ENCODE results near the gene MCOLN1. TPM values are rescaled to one million over a fixed set of nuclear protein-coding genes. Genes with fewer than 3 reads are reported as not detected.

MCOLN1 gene
- total and polyA plus RNA-seq, 8 donors = 13.0 to 76.6 (median 15.3) TPM

DNA sequence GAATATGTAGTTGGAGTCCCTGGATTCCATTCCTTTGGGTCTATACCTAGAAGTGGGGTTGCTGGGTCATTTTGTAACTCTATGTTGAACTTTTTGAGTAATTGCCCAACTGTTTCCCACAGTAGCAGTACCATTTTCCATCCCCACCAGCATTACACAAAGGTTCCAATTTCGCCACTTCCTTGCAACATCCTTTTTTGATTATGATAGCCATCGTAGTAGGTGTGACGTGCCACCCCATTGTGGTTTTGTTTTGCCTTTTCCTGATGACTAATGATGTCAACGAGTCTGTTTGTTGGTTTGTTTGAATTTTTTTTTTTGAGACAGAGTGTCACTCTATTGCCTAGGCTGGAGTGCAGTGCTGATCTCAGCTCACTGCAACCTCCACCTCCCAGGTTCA, 30.3 kb upstream of the MCOLN1 start:
- no peak overlapping the region for H3K4me3 ChIP-seq
- H3K27me3 ChIP-seq = no peaks in the 10 kb centered on the region
- peak overlapping the region; percentile 36 to 90 for H3K27ac ChIP-seq
- no peaks in the 10 kb centered on the region for H3K9me3 ChIP-seq
- no peaks in the 10 kb centered on the region for H3K36me3 ChIP-seq
- TF ChIP-seq, protein P1, sequence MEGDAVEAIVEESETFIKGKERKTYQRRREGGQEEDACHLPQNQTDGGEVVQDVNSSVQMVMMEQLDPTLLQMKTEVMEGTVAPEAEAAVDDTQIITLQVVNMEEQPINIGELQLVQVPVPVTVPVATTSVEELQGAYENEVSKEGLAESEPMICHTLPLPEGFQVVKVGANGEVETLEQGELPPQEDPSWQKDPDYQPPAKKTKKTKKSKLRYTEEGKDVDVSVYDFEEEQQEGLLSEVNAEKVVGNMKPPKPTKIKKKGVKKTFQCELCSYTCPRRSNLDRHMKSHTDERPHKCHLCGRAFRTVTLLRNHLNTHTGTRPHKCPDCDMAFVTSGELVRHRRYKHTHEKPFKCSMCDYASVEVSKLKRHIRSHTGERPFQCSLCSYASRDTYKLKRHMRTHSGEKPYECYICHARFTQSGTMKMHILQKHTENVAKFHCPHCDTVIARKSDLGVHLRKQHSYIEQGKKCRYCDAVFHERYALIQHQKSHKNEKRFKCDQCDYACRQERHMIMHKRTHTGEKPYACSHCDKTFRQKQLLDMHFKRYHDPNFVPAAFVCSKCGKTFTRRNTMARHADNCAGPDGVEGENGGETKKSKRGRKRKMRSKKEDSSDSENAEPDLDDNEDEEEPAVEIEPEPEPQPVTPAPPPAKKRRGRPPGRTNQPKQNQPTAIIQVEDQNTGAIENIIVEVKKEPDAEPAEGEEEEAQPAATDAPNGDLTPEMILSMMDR (IDR thresholded peaks at IDR 0.05) = no peak
- intact Hi-C loops (cut with DNase I) = no loop called here
- DNase-seq (peak in 1 of 4 donors; percentile 62), ATAC-seq (peak; percentile 5)
- H3K4me1 ChIP-seq = peaks cover 4 to 64% of the 10 kb centered on the region in 2 donors

GRCh38 chr19:7492558-7492957, 29.9 kb upstream of the MCOLN1 start:
- TF ChIP-seq, protein P1 (IDR thresholded peaks at IDR 0.05) = no peak
- DNase-seq = no peak
- Histone ChIP-seq H3K4me3 (no peak overlapping the region), H3K27me3 (no peaks in the 10 kb centered on the region), H3K9me3 (no peaks in the 10 kb centered on the region), H3K4me1 (peaks cover 4 to 64% of the 10 kb centered on the region in 2 donors), H3K27ac (peak overlapping the region; percentile 8 to 90), H3K36me3 (no peaks in the 10 kb centered on the region)
- no peak for ATAC-seq
- intact Hi-C loops (cut with DNase I) = no loop called here

DNA sequence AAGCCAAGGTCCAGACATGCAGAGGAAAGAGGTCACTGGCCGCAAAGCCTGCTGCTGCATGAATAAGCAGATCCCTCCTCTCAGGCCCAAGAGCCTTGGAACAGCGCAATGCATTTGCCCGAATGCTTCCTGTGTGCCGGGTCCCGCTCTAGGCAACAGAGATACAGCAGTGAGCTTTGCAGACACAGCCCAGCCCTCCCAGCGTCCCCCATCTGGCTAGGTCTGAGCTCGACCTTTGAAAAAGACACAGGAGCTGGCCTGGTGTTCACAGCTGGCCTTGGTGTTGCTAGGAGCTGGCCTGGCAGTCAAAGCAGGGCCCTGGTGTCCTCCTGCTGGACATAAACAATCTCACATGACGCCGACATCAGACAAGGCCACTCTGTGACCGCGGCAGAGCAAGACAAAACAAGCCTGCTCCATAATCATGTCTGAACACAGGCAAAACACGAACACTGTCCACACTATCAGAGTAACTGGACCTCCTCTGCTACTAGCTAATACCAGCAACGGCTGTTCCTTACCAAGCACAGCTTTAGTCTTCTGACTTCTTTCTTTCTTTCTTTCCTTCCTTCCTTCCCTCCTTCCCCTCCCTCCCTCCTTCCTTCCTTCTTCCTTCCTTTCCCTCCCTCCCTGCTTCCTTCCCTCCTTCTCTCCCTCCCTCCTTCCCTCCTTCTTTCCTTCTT, 27.9 kb upstream of the MCOLN1 start:
- TF ChIP-seq, protein P1 (IDR thresholded peaks at IDR 0.05) = no peak
- intact Hi-C loops (cut with DNase I) = no loop called here
- Histone ChIP-seq H3K27ac (peak overlapping the region; percentile 73 to 74), H3K4me1 (peaks cover 0 to 49% of the 10 kb centered on the region in 2 donors), H3K27me3 (no peaks in the 10 kb centered on the region), H3K36me3 (no peaks in the 10 kb centered on the region), H3K4me3 (no peak overlapping the region), H3K9me3 (no peaks in the 10 kb centered on the region)
- ATAC-seq (peak; percentile 26), DNase-seq (peak in 2 of 4 donors; percentile 34 to 53)

GRCh38 chr19:7497292-7497691, 25.1 kb upstream of the MCOLN1 start:
- Histone ChIP-seq H3K27ac (no peak overlapping the region), H3K4me1 (peaks cover 0 to 34% of the 10 kb centered on the region in 2 donors), H3K9me3 (no peaks in the 10 kb centered on the region), H3K36me3 (no peaks in the 10 kb centered on the region), H3K27me3 (peaks cover 8 to 24% of the 10 kb centered on the region in 2 donors), H3K4me3 (no peak overlapping the region)
- TF ChIP-seq, protein P1 (IDR thresholded peaks at IDR 0.05) = no peak
- ATAC-seq (no peak), DNase-seq (no peak)
- intact Hi-C loops (cut with DNase I) = no loop called here

DNA sequence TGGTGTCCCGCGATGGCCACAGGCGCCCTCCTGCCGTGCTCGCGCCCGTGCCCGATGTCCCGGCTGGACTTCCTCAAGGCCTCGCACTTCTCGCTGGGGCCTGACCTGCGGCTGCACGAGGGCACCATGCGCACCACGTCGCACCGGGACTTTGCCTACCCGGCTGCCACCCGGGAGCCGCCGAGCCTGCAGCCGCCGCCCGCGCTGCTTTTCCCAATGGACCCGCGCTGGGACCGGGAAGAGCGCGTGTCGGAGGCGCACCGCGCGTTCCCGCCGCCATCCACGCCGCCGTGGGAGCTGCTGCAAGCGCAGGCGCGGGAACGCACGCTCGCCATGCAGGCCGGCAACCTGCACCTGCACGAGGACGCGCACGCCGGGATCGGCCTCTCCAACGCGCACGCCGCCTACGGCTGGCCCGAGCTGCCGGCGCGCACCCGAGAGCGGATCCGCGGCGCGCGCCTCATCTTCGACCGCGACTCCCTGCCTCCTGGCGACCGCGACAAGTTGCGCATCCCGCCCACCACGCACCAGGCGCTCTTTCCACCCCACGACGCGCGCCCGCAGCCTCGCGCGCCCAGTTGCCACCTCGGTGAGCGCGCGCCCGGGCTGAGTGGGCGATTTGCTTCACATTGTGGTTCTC, 21.5 kb upstream of the MCOLN1 start:
- peak overlapping the region; percentile 15 to 33 for H3K4me3 ChIP-seq
- H3K27ac ChIP-seq = no peak overlapping the region
- DNase-seq (peak in 2 of 4 donors; percentile 69 to 86), ATAC-seq (peak; percentile 70)
- TF ChIP-seq, protein P1 (IDR thresholded peaks at IDR 0.05) = no peak
- intact Hi-C loops (cut with DNase I) = no loop called here
- peaks cover 0 to 18% of the 10 kb centered on the region in 2 donors for H3K4me1 ChIP-seq
- H3K36me3 ChIP-seq = no peaks in the 10 kb centered on the region
- H3K27me3 ChIP-seq = peaks cover 8 to 54% of the 10 kb centered on the region in 2 donors
- no peaks in the 10 kb centered on the region for H3K9me3 ChIP-seq
